ENCODE data around the gene GPR107. TPM values are rescaled to one million over a fixed set of nuclear protein-coding genes. Genes with fewer than 3 reads are reported as not detected.

GPR107 gene
- total RNA-seq: 43.2 and 46.1 TPM in 2 replicates

DNA sequence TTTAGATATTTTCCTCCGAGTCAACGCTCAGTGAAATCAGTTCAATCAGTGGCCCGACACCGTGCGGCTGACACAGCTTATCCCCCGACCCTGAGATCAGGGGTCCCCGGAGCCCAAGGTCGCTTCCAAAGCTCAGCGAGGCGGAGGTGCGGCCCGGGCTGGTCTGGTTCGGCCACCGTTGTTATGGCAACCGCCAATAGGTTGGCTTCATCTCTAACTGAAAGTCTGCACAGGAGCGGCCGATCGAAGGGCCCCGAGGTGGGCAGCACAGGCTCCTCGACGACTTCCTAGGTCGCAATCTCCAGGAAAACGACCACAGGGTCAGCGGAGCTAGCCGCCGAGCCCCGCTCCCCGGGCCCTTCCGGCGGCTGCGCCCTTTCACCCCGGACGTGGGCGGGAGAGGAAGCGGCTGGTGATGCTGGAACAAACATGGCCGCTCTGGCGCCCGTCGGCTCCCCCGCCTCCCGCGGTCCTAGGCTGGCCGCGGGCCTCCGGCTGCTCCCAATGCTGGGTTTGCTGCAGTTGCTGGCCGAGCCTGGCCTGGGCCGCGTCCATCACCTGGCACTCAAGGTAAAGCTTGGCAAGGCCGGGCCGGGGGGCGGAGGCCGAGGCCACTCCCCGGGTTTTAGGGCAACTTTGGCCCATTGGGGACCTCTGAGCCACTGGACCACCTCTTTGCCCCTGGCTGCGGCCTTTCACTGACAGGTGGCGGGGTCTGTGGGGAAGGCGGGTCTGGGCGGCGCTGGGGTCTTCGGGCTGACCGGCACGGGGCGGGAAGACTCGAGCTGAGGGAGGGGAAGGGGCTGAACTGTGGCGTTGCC is at the start of gene GPR107:
TSS of gene GPR107 (plus strand) at position 403 of the 821 bp plus-strand sequence. CDS start at position 430, 27 bp downstream.

DNA sequence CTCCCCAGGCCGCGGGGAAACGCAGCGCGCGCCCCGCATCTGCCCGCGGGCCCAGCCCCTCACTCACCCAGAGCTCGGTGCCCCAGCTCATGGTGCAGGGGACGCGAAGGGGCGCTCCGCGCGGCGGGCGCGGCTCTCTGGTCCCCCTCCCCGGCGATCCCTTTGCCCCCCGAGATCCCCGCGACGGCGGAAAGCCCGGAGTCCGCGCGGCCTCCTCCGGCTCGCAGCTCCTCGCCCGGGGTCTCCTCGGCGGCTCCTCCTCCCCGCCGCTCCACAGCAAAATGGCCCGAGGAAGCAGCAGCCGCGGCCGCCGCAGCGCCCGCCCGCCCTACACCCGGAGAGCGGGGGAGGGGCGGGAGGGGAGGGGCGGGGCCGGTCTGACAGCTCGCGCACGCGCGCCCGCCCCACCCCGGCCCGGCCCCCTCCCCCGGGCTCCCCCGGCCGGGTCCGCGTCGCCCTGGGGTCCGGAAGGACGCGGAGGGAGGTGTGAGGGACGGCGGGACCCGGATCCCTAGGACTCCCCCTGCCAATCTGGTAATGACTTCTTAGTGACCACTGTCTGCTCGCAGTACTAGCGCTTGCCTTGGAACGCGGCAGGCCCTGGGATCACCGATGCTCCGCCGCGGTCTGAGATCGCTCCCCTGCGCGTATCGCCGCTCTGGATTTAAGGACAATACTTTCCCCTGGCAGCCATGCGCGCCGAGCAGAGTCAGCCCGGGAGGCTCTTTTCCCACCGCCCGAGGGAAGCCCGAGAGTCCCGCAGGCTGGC is 10.6 kb upstream of the GPR107 start, which contains the start of gene FNBP1:
TSS of gene FNBP1 (minus strand) at position 305 of the 769 bp plus-strand sequence. CDS start at position 91, 214 bp downstream.

GRCh38 chr9:130172161-130172857 is 118.6 kb downstream of the GPR107 start, which contains the start of gene NCS1:
Gene NCS1 (plus strand): TSS chr9:130172404. CDS start chr9:130172664, 260 bp downstream.

Other genes with a start within 250 kb of the GPR107 start
- 35.0 and 39.6 TPM in 2 replicates for gene TOR1A, start 229.8 kb upstream of the GPR107 start, total RNA-seq
- 26.6 and 33.7 TPM in 2 replicates for gene C9orf78, start 218.6 kb upstream of the GPR107 start, total RNA-seq
- 14.4 and 17.7 TPM in 2 replicates for gene USP20, start 218.4 kb upstream of the GPR107 start, total RNA-seq
- 41.9 and 49.1 TPM in 2 replicates for gene FNBP1, start 10.7 kb upstream of the GPR107 start, total RNA-seq
- 45.8 and 91.2 TPM in 2 replicates for gene NCS1, start 118.5 kb downstream of the GPR107 start, total RNA-seq
- gene HMCN2, start 211.9 kb downstream of the GPR107 start, total RNA-seq: 0.07 and 0.17 TPM in 2 replicates

All from smooth muscle cell of the pulmonary artery (primary cell).